HCT116 (cell line): ENCODE measurements around the gene PLB1. TPM values are rescaled to one million over a fixed set of nuclear protein-coding genes. Genes with fewer than 3 reads are reported as not detected.

ENCODE experiments used
- ATAC-seq: fragments of 200-7000 bp; cut with Tn5 transposase; 2 replicates; pipeline ENCODE4 v1.9.1; 2020; ENCODE audit warnings: mild to moderate bottlenecking, moderate library complexity
- BruUV-seq: library from RNA; stranded (reverse); fragments of 400-500 nt; replicated peaks from 2 replicates; lab custom pipeline; 2021; lab: Mats Ljungman, UMichigan
- CTCF ChIA-PET: fragments of 300-600 bp; sonication (Branson Sonifier 250); formaldehyde crosslinking; loops from one replicate; lab custom pipeline; 2021; ENCODE audit warnings: antibody characterized with exemption; lab: Charles Lee
- POLR2A ChIA-PET: fragments of 300-600, 350-600 bp; sonication (Branson Sonifier 250); formaldehyde crosslinking; loops from one replicate; lab custom pipeline; 2021; ENCODE audit warnings: antibody characterized with exemption; lab: Charles Lee
- RAD21 ChIA-PET, 2 experiments: fragments of 300-600 bp; sonication (Branson Sonifier 250); formaldehyde crosslinking; loops; one replicate each; lab custom pipeline; 2023; ENCODE audit warnings: low total read pairs in 2 of 2; ENCODE audit not compliant: uncharacterized antibody in 2 of 2, unreplicated experiment in 2 of 2, low non-redundant PET in 1 of 2; lab: Charles Lee
- DNase-seq: peaks from one replicate; pipeline ENCODE4 v3.0.0-alpha.2; 2010; ENCODE audit warnings: low read depth, low spot score
- H2AFZ ChIP-seq: fragments of 200-600 bp; shearing (Covaris generic), sonication (generic); 2 replicates; pipeline ENCODE4 v1.6.1; 2017; ENCODE audit warnings: low read depth, mixed run types, mixed read lengths, antibody characterized with exemption, low read length; ENCODE audit not compliant: poor library complexity, severe bottlenecking
- H3K27ac ChIP-seq: 2 replicates; pipeline ENCODE4 v1.5.1; 2012; ENCODE audit warnings: low read depth, low read length
- H3K27me3 ChIP-seq: fragments of 200-600 bp; sonication (generic); 2 replicates; pipeline ENCODE4 v1.6.1; 2016; ENCODE audit warnings: mixed run types, low read length, mixed read lengths; ENCODE audit not compliant: insufficient read depth
- H3K36me3 ChIP-seq, 2 experiments: fragments of 200-500 bp in 1 of 2; fragments of 200-600 bp in 1 of 2; sonication (Bioruptor generic) in 1 of 2; sonication (generic) in 1 of 2; 2 replicates each; pipeline versions ENCODE4 v1.5.1 to v1.6.1; 2014 to 2016; ENCODE audit warnings: low read length in 2 of 2, inconsistent platforms in 1 of 2, mixed read lengths in 1 of 2, mixed run types in 1 of 2; ENCODE audit not compliant: insufficient read depth in 2 of 2, control insufficient read depth in 1 of 2
- H3K4me1 ChIP-seq, 2 experiments: fragments of 200-600 bp in 1 of 2; sonication (generic) in 1 of 2; 2 replicates each; pipeline versions ENCODE4 v1.5.1 to v1.6.1; 2012 to 2017; ENCODE audit warnings: low read length in 2 of 2, inconsistent platforms in 1 of 2, mild to moderate bottlenecking in 1 of 2, mixed read lengths in 1 of 2, mixed run types in 1 of 2, moderate library complexity in 1 of 2; ENCODE audit not compliant: insufficient read depth in 2 of 2, control insufficient read depth in 1 of 2
- H3K4me2 ChIP-seq: fragments of 200-600 bp; sonication (generic); 2 replicates; pipeline ENCODE4 v1.6.1; 2017; ENCODE audit warnings: mixed run types, low read length, mixed read lengths
- H3K4me3 ChIP-seq, 2 experiments: fragments of 200-600 bp in 1 of 2; sonication (generic) in 1 of 2; replicated peaks in 1 of 2; 2 replicates each; pipeline ENCODE4 v1.5.1; 2011 to 2016; ENCODE audit warnings: low read length in 2 of 2, control low read depth in 1 of 2, low read depth in 1 of 2, mild to moderate bottlenecking in 1 of 2, mixed read lengths in 1 of 2, mixed run types in 1 of 2
- H3K79me2 ChIP-seq: fragments of 200-600 bp; sonication (generic); 2 replicates; pipeline ENCODE4 v1.6.1; 2017; ENCODE audit warnings: mild to moderate bottlenecking, mixed run types, low read length, moderate library complexity, mixed read lengths; ENCODE audit not compliant: insufficient read depth
- H3K9ac ChIP-seq: fragments of 200-600 bp; sonication (generic); 2 replicates; pipeline ENCODE4 v1.6.1; 2016; ENCODE audit warnings: low read length, mixed read lengths
- H3K9me2 ChIP-seq: fragments of 200-600 bp; sonication (generic), shearing (Covaris generic); 2 replicates; pipeline ENCODE4 v1.6.1; 2017; ENCODE audit warnings: mixed run types, mild to moderate bottlenecking, moderate library complexity; ENCODE audit not compliant: insufficient read depth
- H3K9me3 ChIP-seq, 2 experiments: fragments of 200-500 bp in 1 of 2; fragments of 200-600 bp in 1 of 2; sonication (Bioruptor generic) in 1 of 2; sonication (generic) in 1 of 2; 2 replicates each; pipeline ENCODE4 v1.6.1; 2014 to 2017; ENCODE audit warnings: low read length in 2 of 2, mixed read lengths in 2 of 2, inconsistent platforms in 1 of 2, low read depth in 1 of 2, mild to moderate bottlenecking in 1 of 2, mixed run types in 1 of 2, moderate library complexity in 1 of 2; ENCODE audit not compliant: control insufficient read depth in 1 of 2, insufficient read depth in 1 of 2
- H4K20me1 ChIP-seq: fragments of 200-600 bp; sonication (generic), shearing (Covaris generic); 2 replicates; pipeline ENCODE4 v1.6.1; 2017; ENCODE audit warnings: mixed run types, mild to moderate bottlenecking, moderate library complexity; ENCODE audit not compliant: insufficient read depth
- CEBPB ChIP-seq: IDR thresholded peaks from 2 replicates; pipeline ENCODE4 v1.6.1; 2012; ENCODE audit warnings: low read depth
- EGR1 ChIP-seq: IDR thresholded peaks from 2 replicates; pipeline ENCODE4 v1.6.1; 2012; ENCODE audit warnings: low read depth
- ELF1 ChIP-seq: IDR thresholded peaks from 2 replicates; pipeline ENCODE4 v1.6.1; 2012; ENCODE audit warnings: low read depth, borderline replicate concordance
- EZH2phosphoT487 ChIP-seq: fragments of 200-600 bp; IDR thresholded peaks from 2 replicates; pipeline ENCODE4 v1.6.1; 2018; ENCODE audit warnings: antibody characterized with exemption, borderline replicate concordance
- FOSL1 ChIP-seq: IDR thresholded peaks from 2 replicates; pipeline ENCODE4 v1.6.1; 2012; ENCODE audit warnings: low read depth
- JUND ChIP-seq: IDR thresholded peaks from 2 replicates; pipeline ENCODE4 v1.6.1; 2012
- POLR2A ChIP-seq: IDR thresholded peaks from 2 replicates; pipeline ENCODE4 v1.7.0; 2011; ENCODE audit warnings: borderline replicate concordance; ENCODE audit not compliant: insufficient read depth, insufficient read length; ENCODE audit errors: extremely low read depth
- POLR2AphosphoS5 ChIP-seq: IDR thresholded peaks from 2 replicates; pipeline ENCODE4 v1.6.1; 2011; ENCODE audit warnings: mild to moderate bottlenecking, low read depth, low read length, moderate library complexity
- RAD21 ChIP-seq: IDR thresholded peaks from 2 replicates; pipeline ENCODE4 v1.6.1; 2012; ENCODE audit warnings: low read depth, mild to moderate bottlenecking
- REST ChIP-seq: IDR thresholded peaks from 2 replicates; pipeline ENCODE4 v1.6.1; 2012; ENCODE audit warnings: low read depth
- SIN3A ChIP-seq: IDR thresholded peaks from 2 replicates; pipeline ENCODE4 v1.6.1; 2012; ENCODE audit warnings: low read depth
- SP1 ChIP-seq: IDR thresholded peaks from 2 replicates; pipeline ENCODE4 v1.6.1; 2012; ENCODE audit warnings: low read depth
- SRF ChIP-seq: IDR thresholded peaks from 2 replicates; pipeline ENCODE4 v1.6.1; 2012; ENCODE audit warnings: low read depth
- TCF7L2 ChIP-seq: IDR thresholded peaks from 2 replicates; pipeline ENCODE4 v1.7.0; 2011; ENCODE audit warnings: borderline replicate concordance, inconsistent platforms; ENCODE audit not compliant: insufficient read depth, insufficient read length; ENCODE audit errors: extremely low read depth
- YY1 ChIP-seq: IDR thresholded peaks from 2 replicates; pipeline ENCODE4 v1.6.1; 2011; ENCODE audit warnings: low read length, low read depth, moderate library complexity, mild to moderate bottlenecking; ENCODE audit not compliant: insufficient replicate concordance; ENCODE audit errors: extremely low read depth
- ZFX ChIP-seq: fragments of 450-650 bp; IDR thresholded peaks from 2 replicates; pipeline ENCODE4 v1.6.1; 2017
- ZNF274 ChIP-seq: fragments of 200-500 bp; sonication (Bioruptor generic); IDR thresholded peaks from 2 replicates; pipeline ENCODE4 v1.6.1; 2014; ENCODE audit warnings: mild to moderate bottlenecking, low read depth, low read length, inconsistent platforms
- intact Hi-C: fragments of 100-400 bp; cut with micrococcal nuclease; formaldehyde crosslinking; loops from 2 replicates; pipeline ENCODE4 v1.10.0; 2022
- total RNA-seq: library from RNA; stranded (reverse); gene quantifications from one replicate; pipeline ENCODE4 v1.2.1, GENCODE V29; 2021; ENCODE audit not compliant: unreplicated experiment
- TF ChIP-seq, protein P1 (sequence below): IDR thresholded peaks from 2 replicates; pipeline ENCODE4 v1.6.1; 2011; ENCODE audit warnings: mild to moderate bottlenecking, low read length, moderate library complexity; ENCODE audit not compliant: insufficient replicate concordance; ENCODE audit errors: extremely low read depth
- TF ChIP-seq, protein P2 (sequence below): IDR thresholded peaks from 2 replicates; pipeline ENCODE4 v1.6.1; 2012
- TF ChIP-seq, protein P3 (sequence below): IDR thresholded peaks from 2 replicates; pipeline ENCODE4 v1.6.1; 2012

PLB1 gene
- total RNA-seq, 1 experiment from 2014 or later = 0.49 TPM

DNA sequence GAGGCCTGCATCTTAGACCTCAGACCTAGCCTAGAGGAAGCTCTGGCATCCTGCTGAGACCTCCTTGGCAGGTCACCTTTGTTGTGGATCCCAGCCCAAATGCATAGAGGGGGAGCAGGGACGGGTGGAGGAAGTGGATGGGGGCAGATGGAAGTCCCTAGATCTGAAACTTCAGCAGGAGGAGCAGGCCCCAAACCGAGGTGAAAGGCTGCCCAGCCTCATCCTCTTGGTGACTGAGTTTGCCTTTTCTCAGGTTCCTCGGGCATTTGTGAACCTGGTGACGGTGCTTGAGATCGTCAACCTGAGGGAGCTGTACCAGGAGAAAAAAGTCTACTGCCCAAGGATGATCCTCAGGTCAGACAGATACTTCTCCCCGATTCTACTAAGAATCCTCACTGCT, 86.3 kb downstream of the PLB1 start (continued):
- TF ChIP-seq, protein P1, sequence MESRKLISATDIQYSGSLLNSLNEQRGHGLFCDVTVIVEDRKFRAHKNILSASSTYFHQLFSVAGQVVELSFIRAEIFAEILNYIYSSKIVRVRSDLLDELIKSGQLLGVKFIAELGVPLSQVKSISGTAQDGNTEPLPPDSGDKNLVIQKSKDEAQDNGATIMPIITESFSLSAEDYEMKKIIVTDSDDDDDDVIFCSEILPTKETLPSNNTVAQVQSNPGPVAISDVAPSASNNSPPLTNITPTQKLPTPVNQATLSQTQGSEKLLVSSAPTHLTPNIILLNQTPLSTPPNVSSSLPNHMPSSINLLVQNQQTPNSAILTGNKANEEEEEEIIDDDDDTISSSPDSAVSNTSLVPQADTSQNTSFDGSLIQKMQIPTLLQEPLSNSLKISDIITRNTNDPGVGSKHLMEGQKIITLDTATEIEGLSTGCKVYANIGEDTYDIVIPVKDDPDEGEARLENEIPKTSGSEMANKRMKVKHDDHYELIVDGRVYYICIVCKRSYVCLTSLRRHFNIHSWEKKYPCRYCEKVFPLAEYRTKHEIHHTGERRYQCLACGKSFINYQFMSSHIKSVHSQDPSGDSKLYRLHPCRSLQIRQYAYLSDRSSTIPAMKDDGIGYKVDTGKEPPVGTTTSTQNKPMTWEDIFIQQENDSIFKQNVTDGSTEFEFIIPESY = no peak
- no peak for TF ChIP-seq SP1
- TF ChIP-seq ELF1 = no peak
- TF ChIP-seq FOSL1 = no peak
- TF ChIP-seq, protein P2, sequence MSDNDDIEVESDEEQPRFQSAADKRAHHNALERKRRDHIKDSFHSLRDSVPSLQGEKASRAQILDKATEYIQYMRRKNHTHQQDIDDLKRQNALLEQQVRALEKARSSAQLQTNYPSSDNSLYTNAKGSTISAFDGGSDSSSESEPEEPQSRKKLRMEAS = no peak
- TF ChIP-seq ZNF274 = no peak
- no peak for TF ChIP-seq POLR2A
- TF ChIP-seq POLR2AphosphoS5 = no peak
- TF ChIP-seq EZH2phosphoT487 = no peak
- TF ChIP-seq, protein P3, sequence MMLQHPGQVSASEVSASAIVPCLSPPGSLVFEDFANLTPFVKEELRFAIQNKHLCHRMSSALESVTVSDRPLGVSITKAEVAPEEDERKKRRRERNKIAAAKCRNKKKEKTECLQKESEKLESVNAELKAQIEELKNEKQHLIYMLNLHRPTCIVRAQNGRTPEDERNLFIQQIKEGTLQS = no peak

- Histone ChIP-seq H4K20me1 (no peaks in the 10 kb centered on the region), H3K9me3 (no peaks in the 10 kb centered on the region), H3K27me3 (no peaks in the 10 kb centered on the region), H3K79me2 (no peaks in the 10 kb centered on the region), H3K9me2 (no peaks in the 10 kb centered on the region), H3K36me3 (no peaks in the 10 kb centered on the region), H3K4me2 (no peak overlapping the region), H2AFZ (no peak overlapping the region), H3K4me1 (peaks cover 17 to 40% of the 10 kb centered on the region in 2 experiments), H3K9ac (no peak overlapping the region), H3K27ac (no peak overlapping the region), H3K4me3 (no peak overlapping the region)
- ChIA-PET CTCF (interaction anchor here (2.6 to 4.4 kb wide), 2 partner anchors 12 to 16 kb away, joined by 10 to 33 read pairs; no protein-coding TSS in a partner anchor), POLR2A (no interaction called here), RAD21 (interaction anchor here in 1 of 2 experiments (0.5 kb wide), 1 partner anchor 368 kb away, joined by 3 read pairs; no protein-coding TSS in a partner anchor)
- intact Hi-C loops = no loop called here
- no TSS peak for BruUV-seq
- no peak for DNase-seq
- ATAC-seq = no peak
- no peak for TF ChIP-seq ELF1
- no peak for TF ChIP-seq TCF7L2
- TF ChIP-seq JUND = no peak
- TF ChIP-seq SRF = no peak
- no peak for TF ChIP-seq SIN3A
- TF ChIP-seq RAD21 = no peak
- TF ChIP-seq POLR2AphosphoS5 = no peak
- no peak for TF ChIP-seq ZNF274
- TF ChIP-seq, protein P2 = no peak
- no peak for TF ChIP-seq CEBPB
- TF ChIP-seq ZFX = no peak
- TF ChIP-seq FOSL1 = no peak
- no peak for TF ChIP-seq EGR1
- TF ChIP-seq YY1 = no peak
- no peak for TF ChIP-seq EZH2phosphoT487
- no peak for TF ChIP-seq REST
Observed at GRCh38 chr2:28582595-28582994, 86.7 kb downstream of the PLB1 start.
